HEK293 (cell line): ENCODE data around the gene TOMM40.
A peak's percentile ranks its signal among the peaks of the same experiment; 100 is the strongest.

ENCODE experiments used
- GLIS1 ChIP-seq: fragments of 450-650 bp; formaldehyde crosslinking; IDR thresholded peaks from 2 replicates; pipeline ENCODE4 v1.5.1; 2016; ENCODE audit warnings: missing biosample characterization, missing genetic modification characterization
- KLF1 ChIP-seq: fragments of 450-650 bp; formaldehyde crosslinking; IDR thresholded peaks from 2 replicates; pipeline ENCODE4 v1.5.1; 2016; ENCODE audit warnings: missing biosample characterization, missing genetic modification characterization
- PATZ1 ChIP-seq: fragments of 450-650 bp; formaldehyde crosslinking; IDR thresholded peaks from 2 replicates; pipeline ENCODE4 v1.5.1; 2016; ENCODE audit warnings: missing biosample characterization, missing genetic modification characterization
- PRDM10 ChIP-seq: fragments of 450-650 bp; formaldehyde crosslinking; IDR thresholded peaks from 2 replicates; pipeline ENCODE4 v1.5.1; 2016; ENCODE audit warnings: missing biosample characterization, missing genetic modification characterization
- SALL2 ChIP-seq: fragments of 450-650 bp; formaldehyde crosslinking; IDR thresholded peaks from 2 replicates; pipeline ENCODE4 v1.5.0; 2017; ENCODE audit warnings: missing biosample characterization, mild to moderate bottlenecking, missing genetic modification characterization, borderline replicate concordance
- ZBTB7A ChIP-seq: fragments of 450-650 bp; formaldehyde crosslinking; IDR thresholded peaks from 2 replicates; pipeline ENCODE4 v1.5.1; 2016; ENCODE audit warnings: low read depth, missing biosample characterization, missing genetic modification characterization
- ZNF114 ChIP-seq: fragments of 450-650 bp; formaldehyde crosslinking; IDR thresholded peaks from 2 replicates; pipeline ENCODE4 v1.5.0; 2017; ENCODE audit warnings: missing biosample characterization, missing genetic modification characterization
- ZNF174 ChIP-seq: fragments of 450-650 bp; formaldehyde crosslinking; IDR thresholded peaks from 2 replicates; pipeline ENCODE4 v1.5.0; 2017; ENCODE audit warnings: missing biosample characterization, mild to moderate bottlenecking, missing genetic modification characterization
- ZNF292 ChIP-seq: fragments of 450-650 bp; formaldehyde crosslinking; IDR thresholded peaks from 2 replicates; pipeline ENCODE4 v1.5.1; 2016; ENCODE audit warnings: low read depth, missing biosample characterization, missing genetic modification characterization, borderline replicate concordance
- ZNF311 ChIP-seq: fragments of 450-650 bp; formaldehyde crosslinking; IDR thresholded peaks from 2 replicates; pipeline ENCODE4 v1.5.1; 2017; ENCODE audit warnings: missing biosample characterization, missing genetic modification characterization, borderline replicate concordance
- ZNF366 ChIP-seq: fragments of 450-650 bp; formaldehyde crosslinking; conservative IDR thresholded peaks from 2 replicates; pipeline ENCODE4 v1.5.1; 2016; ENCODE audit warnings: missing biosample characterization, missing genetic modification characterization
- ZNF398 ChIP-seq: fragments of 450-650 bp; formaldehyde crosslinking; IDR thresholded peaks from 2 replicates; pipeline ENCODE4 v1.5.1; 2017; ENCODE audit warnings: missing biosample characterization, missing genetic modification characterization
- ZNF518A ChIP-seq: fragments of 450-650 bp; formaldehyde crosslinking; conservative IDR thresholded peaks from 2 replicates; pipeline ENCODE4 v1.5.1; 2016; ENCODE audit warnings: low read depth, missing biosample characterization, missing genetic modification characterization
- ZNF530 ChIP-seq: fragments of 450-650 bp; formaldehyde crosslinking; IDR thresholded peaks from 2 replicates; pipeline ENCODE4 v1.5.1; 2016; ENCODE audit warnings: low read depth, missing biosample characterization, missing genetic modification characterization
- ZNF600 ChIP-seq: fragments of 450-650 bp; formaldehyde crosslinking; IDR thresholded peaks from 2 replicates; pipeline ENCODE4 v1.5.1; 2016; ENCODE audit warnings: missing biosample characterization, missing genetic modification characterization
- ZNF701 ChIP-seq: fragments of 450-650 bp; formaldehyde crosslinking; IDR thresholded peaks from 2 replicates; pipeline ENCODE4 v1.5.1; 2016; ENCODE audit warnings: missing biosample characterization, missing genetic modification characterization
- ZNF830 ChIP-seq: fragments of 450-650 bp; IDR thresholded peaks from 2 replicates; pipeline ENCODE4 v1.5.0; 2018; ENCODE audit warnings: missing biosample characterization, missing genetic modification characterization, low read depth, mild to moderate bottlenecking, moderate library complexity
- TF ChIP-seq, protein P1 (sequence below): fragments of 450-650 bp; formaldehyde crosslinking; IDR thresholded peaks from 2 replicates; pipeline ENCODE4 v1.5.1; 2016; ENCODE audit warnings: missing biosample characterization, missing genetic modification characterization, low read depth
- TF ChIP-seq, protein P2 (sequence below): fragments of 450-650 bp; formaldehyde crosslinking; IDR thresholded peaks from 2 replicates; pipeline ENCODE4 v1.5.1; 2016; ENCODE audit warnings: missing biosample characterization, missing genetic modification characterization
- TF ChIP-seq, protein P3 (sequence below): fragments of 450-650 bp; formaldehyde crosslinking; IDR thresholded peaks from 2 replicates; pipeline ENCODE4 v1.5.1; 2016; ENCODE audit warnings: missing biosample characterization, missing genetic modification characterization

Gene TOMM40

DNA sequence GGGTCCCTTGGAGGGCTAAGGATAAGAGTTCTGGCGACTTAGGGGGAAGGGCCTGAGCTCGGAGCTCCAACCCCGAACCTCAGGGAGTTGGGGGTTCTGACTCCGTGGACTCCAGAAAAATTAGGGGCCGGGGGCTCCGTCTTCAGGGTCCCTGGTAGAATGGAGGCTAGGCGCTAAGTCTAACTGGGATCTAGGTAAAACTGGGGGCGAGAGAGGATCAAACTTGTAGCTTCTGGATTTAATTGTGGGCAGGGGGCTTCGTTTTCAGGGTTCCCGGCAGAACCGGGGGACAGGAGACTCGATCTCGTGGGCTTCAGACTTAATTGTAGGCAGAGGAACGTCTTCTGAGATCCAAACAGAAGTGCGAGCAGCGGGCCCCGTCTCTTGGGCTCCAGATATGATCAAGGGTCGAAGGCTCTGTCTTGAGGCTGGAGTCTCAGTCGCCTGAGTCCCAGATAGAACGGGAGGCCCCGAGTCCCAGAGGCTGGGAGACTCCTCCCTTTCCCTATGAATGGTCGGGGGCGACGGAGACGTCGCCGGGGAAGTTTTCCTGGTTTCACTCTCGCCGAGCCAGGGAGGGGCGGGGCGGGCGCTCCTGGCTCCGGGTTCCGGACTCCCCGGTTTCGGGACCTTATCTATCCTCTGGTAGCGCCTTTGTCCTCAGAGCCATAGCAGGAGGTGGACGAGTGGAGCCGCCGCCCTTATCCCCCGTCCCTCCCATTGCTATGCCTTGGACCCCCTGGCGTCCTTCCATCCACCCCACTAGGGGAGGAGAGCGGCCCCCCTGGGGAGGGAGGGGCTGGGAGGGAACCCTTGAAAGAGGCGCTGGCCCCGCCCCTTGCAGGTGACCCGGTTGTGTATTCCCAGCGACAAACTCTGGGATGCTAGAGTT, 43.7 kb upstream of the TOMM40 start (continued):
- TF ChIP-seq, protein P1, sequence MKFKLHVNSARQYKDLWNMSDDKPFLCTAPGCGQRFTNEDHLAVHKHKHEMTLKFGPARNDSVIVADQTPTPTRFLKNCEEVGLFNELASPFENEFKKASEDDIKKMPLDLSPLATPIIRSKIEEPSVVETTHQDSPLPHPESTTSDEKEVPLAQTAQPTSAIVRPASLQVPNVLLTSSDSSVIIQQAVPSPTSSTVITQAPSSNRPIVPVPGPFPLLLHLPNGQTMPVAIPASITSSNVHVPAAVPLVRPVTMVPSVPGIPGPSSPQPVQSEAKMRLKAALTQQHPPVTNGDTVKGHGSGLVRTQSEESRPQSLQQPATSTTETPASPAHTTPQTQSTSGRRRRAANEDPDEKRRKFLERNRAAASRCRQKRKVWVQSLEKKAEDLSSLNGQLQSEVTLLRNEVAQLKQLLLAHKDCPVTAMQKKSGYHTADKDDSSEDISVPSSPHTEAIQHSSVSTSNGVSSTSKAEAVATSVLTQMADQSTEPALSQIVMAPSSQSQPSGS (tag by site-specific recombination) = no peak
- TF ChIP-seq ZNF292 (no peak), GLIS1 (tag by site-specific recombination) (peak; percentile 98), ZNF114 (no peak), PRDM10 (tag by site-specific recombination) (peak; percentile 56), ZNF701 (tag by site-specific recombination) (no peak), ZNF366 (peak; percentile 77), PATZ1 (tag by site-specific recombination) (peak; percentile 93), ZNF830 (tag by site-specific recombination) (no peak), SALL2 (tag by site-specific recombination) (no peak), ZBTB7A (tag by site-specific recombination) (no peak), ZNF600 (tag by site-specific recombination) (no peak), ZNF518A (no peak; the same call in 1 of the 2 replicates), ZNF398 (tag by site-specific recombination) (peak; percentile 92), ZNF530 (no peak), KLF1 (peak; percentile 74), ZNF174 (tag by site-specific recombination) (no peak), ZNF311 (tag by site-specific recombination) (no peak)
- TF ChIP-seq, protein P2, sequence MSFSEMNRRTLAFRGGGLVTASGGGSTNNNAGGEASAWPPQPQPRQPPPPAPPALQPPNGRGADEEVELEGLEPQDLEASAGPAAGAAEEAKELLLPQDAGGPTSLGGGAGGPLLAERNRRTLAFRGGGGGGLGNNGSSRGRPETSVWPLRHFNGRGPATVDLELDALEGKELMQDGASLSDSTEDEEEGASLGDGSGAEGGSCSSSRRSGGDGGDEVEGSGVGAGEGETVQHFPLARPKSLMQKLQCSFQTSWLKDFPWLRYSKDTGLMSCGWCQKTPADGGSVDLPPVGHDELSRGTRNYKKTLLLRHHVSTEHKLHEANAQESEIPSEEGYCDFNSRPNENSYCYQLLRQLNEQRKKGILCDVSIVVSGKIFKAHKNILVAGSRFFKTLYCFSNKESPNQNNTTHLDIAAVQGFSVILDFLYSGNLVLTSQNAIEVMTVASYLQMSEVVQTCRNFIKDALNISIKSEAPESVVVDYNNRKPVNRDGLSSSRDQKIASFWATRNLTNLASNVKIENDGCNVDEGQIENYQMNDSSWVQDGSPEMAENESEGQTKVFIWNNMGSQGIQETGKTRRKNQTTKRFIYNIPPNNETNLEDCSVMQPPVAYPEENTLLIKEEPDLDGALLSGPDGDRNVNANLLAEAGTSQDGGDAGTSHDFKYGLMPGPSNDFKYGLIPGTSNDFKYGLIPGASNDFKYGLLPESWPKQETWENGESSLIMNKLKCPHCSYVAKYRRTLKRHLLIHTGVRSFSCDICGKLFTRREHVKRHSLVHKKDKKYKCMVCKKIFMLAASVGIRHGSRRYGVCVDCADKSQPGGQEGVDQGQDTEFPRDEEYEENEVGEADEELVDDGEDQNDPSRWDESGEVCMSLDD = peak; percentile 26; the same call in 1 of the 2 replicates
- TF ChIP-seq, protein P3, sequence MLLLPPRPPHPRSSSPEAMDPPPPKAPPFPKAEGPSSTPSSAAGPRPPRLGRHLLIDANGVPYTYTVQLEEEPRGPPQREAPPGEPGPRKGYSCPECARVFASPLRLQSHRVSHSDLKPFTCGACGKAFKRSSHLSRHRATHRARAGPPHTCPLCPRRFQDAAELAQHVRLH (tag by site-specific recombination) = no peak
